NCI-H146 treated with DMSO at 0.1 percent for 48 hours (cell line): Measurements from ENCODE around the gene RESF1.

Source experiments
- DNase-seq: peaks from one replicate; lab custom pipeline; 2025; ENCODE audit not compliant: unreplicated experiment; lab: John Stamatoyannopoulos, UW

RESF1 gene

GRCh38 chr12:31958569-31959160 lies 550 bp upstream of the RESF1 start:
- peak; percentile 54 for DNase-seq

DNA sequence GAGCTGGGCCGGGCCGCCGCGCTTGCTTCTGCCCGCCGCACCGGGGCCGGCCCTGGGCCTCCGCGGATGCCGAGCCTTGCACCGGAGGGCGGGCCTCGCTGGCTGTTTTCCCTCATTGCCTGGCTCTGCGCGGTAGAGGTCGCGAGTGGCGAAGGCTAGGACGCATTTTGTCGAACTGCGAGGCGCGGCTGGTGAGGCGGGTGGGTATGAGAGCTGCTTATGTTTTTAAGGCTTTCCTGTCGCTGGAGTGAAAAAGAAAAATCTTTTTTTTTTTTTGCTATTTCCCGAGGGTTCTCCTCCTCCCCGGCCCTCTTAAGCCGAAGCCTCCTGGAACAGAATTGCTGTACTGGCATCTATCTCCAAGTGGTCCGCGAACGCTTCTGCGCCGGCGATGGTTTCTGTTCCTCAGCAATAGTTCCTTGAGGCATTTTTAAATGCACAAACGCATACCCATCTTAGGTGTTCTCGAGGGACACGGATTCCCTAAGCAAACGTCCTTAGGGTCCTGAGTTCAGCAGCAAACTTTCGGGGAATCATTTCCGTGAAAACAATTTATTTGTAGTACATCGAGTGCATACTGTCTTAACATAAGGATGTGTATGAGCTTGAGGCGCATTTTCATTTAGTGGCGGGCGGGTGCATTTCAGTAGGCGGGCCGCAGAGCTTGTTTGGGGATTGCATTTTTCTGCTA lies 631 bp downstream of the RESF1 start:
- DNase-seq = peak; percentile 64

- no peak for DNase-seq
Measured at GRCh38 chr12:31961137-31961536, 1.9 kb downstream of the RESF1 start.

- DNase-seq = no peak
Measured at GRCh38 chr12:31962076-31962475, 2.9 kb downstream of the RESF1 start.

- no peak for DNase-seq
Measured at GRCh38 chr12:31964280-31964679, 5.1 kb downstream of the RESF1 start.

DNA sequence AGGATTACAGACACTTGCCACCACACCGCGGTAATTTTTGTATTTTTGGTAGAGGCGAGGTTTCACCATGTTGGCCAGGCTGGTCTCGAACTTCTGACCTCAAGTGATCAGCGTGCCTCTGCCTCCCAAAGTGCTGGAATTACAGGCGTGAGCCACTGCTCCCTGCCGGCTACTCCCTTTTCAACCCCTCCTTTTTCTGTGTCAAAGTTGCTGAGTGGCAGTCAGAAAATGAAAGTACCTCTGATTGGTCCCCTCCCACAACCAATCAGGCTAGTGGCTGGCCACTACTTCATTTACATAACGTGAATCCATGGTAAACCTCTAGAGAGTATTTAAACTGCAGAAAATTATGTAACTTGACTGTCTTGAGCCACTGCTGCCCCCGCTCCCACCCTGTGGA lies 5.9 kb downstream of the RESF1 start:
- no peak for DNase-seq

DNA sequence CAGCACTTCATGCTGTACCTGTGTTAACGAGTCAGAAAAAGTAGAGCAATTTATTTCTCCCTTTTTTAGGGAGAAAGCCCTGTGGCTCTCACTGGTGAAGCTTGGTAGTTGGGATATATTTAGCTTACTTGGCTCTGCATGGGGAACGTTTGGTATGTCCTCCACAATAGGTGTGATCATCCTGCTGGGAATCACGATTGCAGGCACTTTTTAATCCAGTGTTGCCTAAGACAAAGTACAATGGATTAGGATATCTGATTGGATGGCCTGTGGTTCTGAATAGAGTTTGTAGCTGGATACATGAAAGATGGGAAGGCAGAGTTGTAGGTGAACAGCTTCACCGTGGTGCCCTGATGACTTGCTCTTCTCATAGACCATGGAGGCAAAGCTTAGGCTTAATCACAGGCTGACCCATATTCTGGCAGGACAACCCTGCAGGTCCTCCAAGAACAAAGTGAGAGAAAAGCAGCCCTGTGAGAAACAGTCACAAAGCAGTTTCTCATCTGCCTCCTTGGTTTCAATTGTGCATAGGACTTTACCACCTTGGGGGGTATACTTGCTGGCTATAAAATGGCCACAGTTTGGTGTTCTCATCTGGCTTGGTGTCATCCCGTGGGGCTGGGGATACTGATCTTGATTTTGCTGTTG lies 7.5 kb downstream of the RESF1 start:
- DNase-seq = no peak

DNA sequence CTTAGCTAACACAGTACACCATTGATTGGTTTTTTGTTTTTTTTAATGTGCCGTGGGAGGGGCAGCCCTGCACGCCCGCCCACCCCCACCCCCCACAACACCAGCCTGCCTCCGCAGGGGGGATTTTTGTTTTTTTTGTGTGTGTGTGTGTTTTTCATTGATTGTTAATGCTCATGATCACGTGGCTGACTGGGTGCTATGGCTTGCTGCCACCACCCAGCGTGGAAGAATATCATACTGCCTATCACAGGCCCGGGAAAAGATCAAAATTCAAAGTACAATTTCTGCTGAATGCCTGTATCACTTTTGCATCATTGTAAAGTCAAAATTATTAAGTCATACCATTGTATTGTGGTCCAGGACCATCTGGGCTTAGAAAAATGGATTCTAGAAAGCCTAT lies 8.3 kb downstream of the RESF1 start:
- DNase-seq = no peak

DNA sequence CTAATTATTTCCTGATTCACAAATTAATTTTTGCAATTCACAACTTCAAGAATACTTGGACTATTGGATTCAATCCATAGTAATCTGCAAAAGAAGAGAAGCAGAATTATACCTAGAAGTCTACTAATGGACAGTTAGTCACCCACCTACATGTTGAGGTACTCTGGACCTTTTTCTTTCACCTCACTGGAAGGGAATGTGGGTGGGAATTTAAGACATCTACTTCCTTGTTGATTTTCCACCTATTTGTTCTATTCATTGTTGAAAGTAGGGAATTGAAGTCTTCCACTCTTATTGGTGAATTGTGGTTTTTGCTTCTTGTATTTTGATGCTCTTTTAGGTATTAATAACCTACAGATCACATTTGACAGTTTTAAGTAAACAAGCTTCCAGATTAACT lies 11.0 kb downstream of the RESF1 start:
- no peak for DNase-seq

- no peak for DNase-seq
Measured at GRCh38 chr12:31973818-31974217, 14.6 kb downstream of the RESF1 start.

DNA sequence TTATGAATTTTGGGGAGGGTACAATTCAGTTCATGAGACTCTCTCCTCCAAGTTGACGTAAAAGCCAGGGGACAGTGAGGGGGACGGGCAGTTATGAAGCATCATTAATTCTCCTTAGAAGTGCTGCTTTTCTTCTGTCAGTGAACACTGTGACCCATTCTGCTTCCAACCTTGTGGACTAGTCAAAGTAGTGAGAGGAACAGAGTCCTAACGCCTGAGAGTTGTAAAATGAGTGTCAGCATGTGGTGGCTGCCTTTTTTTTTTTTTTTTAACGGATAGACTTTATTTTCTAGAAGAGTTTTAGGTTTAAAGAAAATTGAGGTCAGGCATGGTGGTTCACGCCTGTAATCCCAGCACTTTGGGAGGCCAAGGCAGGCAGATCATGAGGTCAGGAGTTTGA lies 15.5 kb downstream of the RESF1 start:
- no peak for DNase-seq

DNA sequence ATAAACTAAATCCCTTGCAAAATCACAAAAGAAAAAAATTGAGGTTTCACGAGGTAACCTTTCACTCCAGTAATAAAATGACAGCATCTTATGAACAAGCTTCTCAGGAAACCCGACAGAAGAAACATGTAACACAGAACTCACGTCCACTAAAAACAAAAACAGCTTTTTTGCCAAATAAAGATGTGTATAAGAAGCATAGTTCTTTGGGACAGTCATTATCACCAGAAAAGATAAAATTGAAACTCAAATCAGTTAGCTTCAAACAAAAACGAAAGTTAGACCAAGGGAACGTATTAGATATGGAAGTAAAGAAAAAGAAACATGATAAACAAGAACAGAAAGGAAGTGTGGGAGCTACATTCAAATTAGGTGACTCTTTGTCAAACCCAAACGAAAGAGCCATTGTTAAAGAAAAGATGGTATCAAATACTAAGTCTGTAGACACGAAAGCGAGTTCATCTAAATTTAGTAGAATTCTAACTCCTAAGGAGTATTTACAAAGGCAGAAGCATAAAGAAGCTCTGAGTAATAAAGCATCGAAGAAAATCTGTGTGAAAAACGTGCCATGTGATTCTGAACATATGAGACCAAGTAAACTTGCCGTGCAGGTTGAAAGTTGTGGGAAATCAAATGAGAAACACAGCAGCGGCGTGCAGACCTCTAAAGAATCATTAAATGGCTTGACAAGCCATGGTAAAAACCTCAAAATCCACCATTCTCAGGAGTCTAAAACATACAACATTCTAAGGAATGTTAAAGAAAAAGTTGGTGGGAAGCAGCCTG lies 25.8 kb downstream of the RESF1 start:
- no peak for DNase-seq

DNA sequence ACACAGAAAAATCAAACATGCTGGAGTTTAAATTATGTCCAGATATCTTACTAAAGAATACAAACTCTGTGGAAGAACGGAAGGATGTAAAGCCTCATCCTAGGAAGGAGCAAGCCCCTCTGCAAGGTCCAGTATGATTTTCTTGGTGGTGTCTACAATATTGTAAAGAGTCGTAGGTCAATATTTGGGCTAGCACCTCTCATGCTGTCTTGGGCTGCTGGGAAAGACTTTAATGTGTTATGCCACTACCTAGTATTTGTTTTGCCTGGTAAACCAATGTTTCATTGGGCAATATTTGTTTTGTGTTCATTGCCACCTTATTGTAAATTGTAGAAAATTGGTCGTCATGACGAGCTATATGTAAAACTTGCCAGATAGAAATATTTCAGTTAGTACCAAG lies 26.6 kb downstream of the RESF1 start:
- no peak for DNase-seq

DNA sequence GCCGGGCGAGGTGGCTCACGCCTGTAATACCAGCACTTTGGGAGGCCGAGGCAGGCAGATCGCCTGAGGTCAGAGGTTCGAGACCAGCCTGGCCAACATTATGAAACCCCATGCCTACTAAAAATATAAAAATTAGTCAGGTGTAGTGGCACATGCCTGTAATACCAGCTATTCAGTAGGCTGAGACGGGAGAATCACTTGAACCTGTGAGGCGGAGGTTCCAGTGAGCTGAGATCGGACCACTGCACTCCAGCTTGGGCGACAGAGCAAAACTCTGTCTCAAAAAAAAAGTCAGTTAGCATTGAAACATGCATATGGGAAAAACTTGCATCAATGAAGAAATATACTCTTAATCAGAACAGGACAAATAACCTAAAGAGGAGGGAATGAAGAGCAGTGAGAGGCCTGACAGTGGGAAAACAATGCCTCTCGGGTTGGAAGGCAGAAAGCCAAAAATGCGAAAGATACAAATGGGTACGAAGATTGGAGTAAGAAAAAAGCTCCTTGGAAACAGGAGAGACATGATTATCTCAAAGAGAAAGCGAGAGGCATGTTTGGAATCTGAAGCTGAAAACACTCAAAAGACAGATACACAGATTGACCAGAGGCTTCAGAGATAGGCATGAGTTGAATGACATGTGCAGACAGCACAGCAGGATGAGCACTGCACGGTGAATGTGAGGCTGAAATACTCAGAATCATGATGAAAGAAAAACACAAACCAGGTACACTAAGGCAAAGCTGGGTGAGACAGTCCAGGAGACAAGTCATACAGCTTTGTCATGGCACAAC lies 30.6 kb downstream of the RESF1 start:
- no peak for DNase-seq

DNA sequence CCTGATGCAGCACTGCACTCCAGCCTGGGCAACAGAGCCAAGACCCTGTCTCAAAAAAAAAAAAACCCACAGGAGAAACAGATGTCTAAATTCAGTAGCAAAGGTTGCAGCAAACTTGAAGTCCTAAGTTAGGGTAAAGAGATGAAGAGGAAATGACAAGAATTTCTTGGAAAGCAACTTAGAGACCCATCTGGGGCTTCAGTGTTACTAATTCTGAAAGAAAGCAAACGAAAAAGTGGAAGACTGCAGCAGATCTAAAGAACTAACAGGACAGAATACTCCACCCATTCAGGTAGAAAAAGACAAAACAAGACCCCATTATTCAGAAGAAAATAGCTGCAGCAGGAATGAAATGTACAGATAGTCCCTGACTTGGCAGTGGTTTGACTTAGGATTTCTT lies 31.9 kb downstream of the RESF1 start:
- no peak for DNase-seq

GRCh38 chr12:31991815-31992214 lies 32.6 kb downstream of the RESF1 start:
- DNase-seq = no peak

DNA sequence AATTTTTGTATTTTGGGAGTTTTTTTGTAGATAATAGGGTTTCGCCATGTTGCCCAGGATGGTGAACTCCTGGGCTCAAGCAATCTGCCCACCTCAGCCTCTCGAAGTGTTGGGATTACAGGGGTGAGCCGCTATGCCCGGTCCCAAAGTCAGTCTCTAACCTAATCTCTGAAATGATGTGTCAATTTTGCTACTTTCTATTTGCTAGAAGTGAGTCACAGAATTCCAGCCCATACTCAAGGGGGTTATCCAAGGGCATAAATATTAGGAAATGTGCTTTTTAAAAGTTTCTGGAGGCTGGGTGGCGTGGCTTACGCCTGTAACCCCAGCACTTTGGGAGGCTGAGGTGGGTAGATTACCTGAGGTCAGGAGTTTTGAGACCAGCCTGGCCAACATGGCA lies 40.5 kb downstream of the RESF1 start:
- DNase-seq = no peak

DNA sequence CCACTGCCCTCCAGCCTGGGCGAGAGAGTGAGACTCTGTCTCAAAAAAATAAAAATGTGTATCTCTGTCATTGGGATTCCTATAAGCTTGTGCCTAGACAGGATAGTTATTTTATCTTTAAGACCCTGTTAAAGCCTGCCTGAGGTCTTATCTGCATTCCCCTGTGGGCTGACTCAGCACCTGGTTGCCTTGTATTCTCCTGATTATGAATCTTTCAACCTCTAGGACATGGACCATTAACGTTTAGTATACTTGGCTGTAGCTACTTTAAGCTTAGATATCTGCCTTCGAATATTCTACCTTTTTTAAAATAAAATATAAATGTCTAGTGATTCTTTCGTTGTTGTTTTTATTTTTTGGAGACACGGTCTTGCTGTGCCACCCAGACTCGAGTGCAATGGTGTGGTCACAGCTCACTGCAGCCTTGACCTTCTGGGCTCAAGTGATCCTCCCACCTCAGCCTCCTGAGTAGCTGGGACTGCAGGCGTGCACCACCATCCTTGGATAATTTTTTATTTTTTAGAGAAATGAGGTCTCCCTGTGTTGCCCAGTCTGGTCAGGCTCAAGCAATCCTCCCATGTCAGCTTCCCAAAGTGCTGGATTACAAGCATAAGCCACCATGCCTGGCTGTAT lies 41.3 kb downstream of the RESF1 start:
- DNase-seq = no peak

DNA sequence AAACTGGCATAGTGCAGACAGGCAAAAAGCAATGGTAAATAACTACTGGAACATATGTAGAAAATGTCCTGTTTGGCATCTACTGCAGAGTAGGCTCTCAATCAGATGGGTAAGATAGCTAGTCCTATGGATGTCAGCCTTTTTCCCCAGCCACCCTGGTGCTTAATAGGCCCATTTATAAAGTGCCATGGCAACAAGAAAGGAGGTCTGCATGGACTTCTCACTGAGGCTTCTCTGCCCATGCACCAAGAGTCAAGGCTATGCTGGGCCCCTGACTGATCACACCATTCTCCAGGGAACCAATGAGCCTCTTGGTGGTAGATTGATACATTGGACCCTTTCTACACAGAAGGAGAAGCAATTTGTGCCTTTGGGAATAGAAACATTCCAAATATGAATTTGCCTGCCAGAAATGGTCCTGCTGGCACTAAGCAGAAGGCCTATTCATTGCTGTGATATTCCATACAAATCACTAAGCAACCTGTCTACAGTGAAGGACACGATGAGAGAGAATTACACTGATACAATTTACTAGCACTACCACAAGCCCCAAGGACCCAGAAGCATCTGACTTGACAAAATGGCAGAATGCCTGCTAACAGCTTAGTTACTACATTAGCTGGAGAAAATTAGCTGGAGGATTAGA lies 43.8 kb downstream of the RESF1 start:
- no peak for DNase-seq

DNA sequence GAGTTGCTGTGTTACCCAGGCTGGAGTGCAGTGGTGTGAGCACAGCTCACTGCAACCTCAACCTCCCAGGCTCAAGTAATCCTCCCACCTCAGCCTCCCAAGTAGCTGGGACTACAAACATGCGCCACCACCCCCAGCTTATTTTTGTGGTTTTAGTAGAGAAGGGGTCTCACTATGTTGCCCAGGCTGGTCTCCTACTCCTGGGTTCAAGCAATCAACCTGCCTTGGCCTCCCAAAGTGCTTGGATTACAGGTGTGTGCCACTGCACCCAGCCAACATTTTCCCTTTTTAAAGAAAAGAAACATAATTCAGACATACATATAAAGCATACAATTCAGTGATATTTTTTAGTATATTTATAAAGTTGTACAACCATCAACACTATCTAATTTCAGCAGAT lies 44.4 kb downstream of the RESF1 start:
- no peak for DNase-seq
